Activated naive CD8-positive, alpha-beta T cell treated with anti-CD3 and anti-CD28 coated beads, Interleukin-2, amount 10 ng/mL, durations not matched to agents 7 days and 5 days (primary cell): ENCODE results near the gene NUP98. TPM values are rescaled to one million over a fixed set of nuclear protein-coding genes. Genes with fewer than 3 reads are reported as not detected.
A peak's percentile ranks its signal among the peaks of the same experiment; 100 is the strongest.
"Not testable (repeated sequence)": the region's sequence is repeated elsewhere in the genome, so short reads cannot be mapped to it uniquely, and the experiment has no call there.

Source experiments
- ATAC-seq: fragments of 150-1000 bp; cut with Tn5 transposase; one replicate; pipeline ENCODE4 v1.10.0; 2021; ENCODE audit warnings: low read depth, moderate library complexity
- POLR2A ChIA-PET: fragments of 350-600 bp; sonication (Branson Sonifier 250); formaldehyde crosslinking; loops from one replicate; lab custom pipeline; 2021; ENCODE audit warnings: antibody characterized with exemption; lab: Charles Lee
- DNase-seq: peaks from one replicate; pipeline ENCODE4 v3.0.0; 2021
- H3K27ac Mint-ChIP-seq: one replicate; pipeline ENCODE4 v1.8.0; 2022; ENCODE audit warnings: mild to moderate bottlenecking, mixed read lengths
- H3K27me3 Mint-ChIP-seq: one replicate; pipeline ENCODE4 v1.8.0; 2022; ENCODE audit warnings: mild to moderate bottlenecking, moderate library complexity, mixed read lengths
- H3K36me3 Mint-ChIP-seq: one replicate; pipeline ENCODE4 v1.8.0; 2021; ENCODE audit warnings: mild to moderate bottlenecking, mixed read lengths
- H3K4me1 Mint-ChIP-seq: one replicate; pipeline ENCODE4 v1.8.0; 2021; ENCODE audit warnings: mixed read lengths
- H3K4me3 Mint-ChIP-seq: one replicate; pipeline ENCODE4 v1.8.0; 2022; ENCODE audit warnings: mild to moderate bottlenecking, moderate library complexity, mixed read lengths
- H3K9me3 Mint-ChIP-seq: one replicate; pipeline ENCODE4 v1.8.0; 2021; ENCODE audit warnings: mixed read lengths
- total RNA-seq, 2 experiments: library from RNA; stranded (reverse); gene quantifications; one replicate each; pipeline ENCODE4 v1.2.3, GENCODE V29; 2021

Gene NUP98
- total RNA-seq, 2 experiments from 2014 or later, result 91.4 to 96.7 TPM

DNA sequence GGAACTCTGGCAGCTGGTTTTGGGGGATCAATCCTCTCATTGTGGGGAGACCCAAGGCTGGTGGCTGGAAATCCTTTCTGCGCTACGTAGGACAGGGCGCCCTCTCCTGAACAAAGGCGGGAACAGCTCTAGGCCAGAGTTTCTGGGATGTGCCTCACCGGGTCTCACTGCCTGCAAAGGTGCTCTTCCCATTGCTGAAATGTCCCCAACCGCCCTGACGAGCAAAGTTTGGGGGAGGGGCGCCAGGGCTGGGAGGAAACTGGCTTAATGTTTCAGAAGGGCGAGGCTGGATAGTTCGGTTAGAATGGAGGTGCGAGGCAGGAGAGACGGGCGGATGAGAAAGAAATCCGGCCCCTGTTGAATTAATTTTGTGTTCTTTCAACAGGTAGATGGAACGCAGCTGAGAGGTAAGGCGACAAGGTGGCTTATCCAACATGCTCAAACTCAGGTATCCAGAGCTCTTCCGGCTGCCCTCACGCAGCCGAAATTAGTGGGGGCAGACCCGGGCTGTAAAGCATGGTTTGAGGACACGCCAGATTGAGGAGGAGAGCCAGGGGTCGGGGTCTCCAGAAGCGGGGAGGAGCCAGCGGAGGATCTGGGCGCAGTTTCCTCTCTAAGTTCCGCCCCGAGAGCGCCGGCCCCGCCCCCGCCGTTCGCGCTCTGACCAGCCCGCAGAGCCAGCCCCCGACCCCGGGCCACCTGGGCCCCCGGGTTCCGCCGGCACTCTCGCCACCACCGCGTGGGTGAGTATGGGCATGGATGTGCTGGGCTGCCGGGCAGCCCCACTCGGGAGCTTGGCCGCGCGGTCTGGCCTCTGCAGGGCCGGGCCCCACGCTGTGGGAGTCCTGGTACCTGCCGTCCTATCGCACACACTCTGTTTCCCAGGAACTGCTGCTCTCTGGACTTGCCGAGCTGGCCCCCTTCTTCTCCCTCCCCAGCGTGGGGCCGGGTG lies 10.8 kb upstream of the NUP98 start, which contains the start of gene PGAP2:
Gene PGAP2 (plus strand): TSS at position 652 of the 952 bp plus-strand sequence. CDS start 2,700 bp downstream, outside the sequence.
- Mint-ChIP-seq H3K9me3 (no peaks in the 10 kb centered on the region), H3K4me1 (peaks cover 17% of the 10 kb centered on the region), H3K27me3 (no peaks in the 10 kb centered on the region), H3K27ac (peak within 1 kb of the TSS; percentile 83), H3K36me3 (no peaks in the 10 kb centered on the region), H3K4me3 (peak within 1 kb of the TSS; percentile 83)
- peak; percentile 72 for ATAC-seq
- POLR2A ChIA-PET, result interaction anchor here (0.6 to 2.3 kb wide), 10 partner anchors 10 to 287 kb away, joined by 3 to 15 read pairs (median 4); partner anchors contain the start of genes NUP98, RRM1 and STIM1
- DNase-seq, result peak; percentile 79

DNA sequence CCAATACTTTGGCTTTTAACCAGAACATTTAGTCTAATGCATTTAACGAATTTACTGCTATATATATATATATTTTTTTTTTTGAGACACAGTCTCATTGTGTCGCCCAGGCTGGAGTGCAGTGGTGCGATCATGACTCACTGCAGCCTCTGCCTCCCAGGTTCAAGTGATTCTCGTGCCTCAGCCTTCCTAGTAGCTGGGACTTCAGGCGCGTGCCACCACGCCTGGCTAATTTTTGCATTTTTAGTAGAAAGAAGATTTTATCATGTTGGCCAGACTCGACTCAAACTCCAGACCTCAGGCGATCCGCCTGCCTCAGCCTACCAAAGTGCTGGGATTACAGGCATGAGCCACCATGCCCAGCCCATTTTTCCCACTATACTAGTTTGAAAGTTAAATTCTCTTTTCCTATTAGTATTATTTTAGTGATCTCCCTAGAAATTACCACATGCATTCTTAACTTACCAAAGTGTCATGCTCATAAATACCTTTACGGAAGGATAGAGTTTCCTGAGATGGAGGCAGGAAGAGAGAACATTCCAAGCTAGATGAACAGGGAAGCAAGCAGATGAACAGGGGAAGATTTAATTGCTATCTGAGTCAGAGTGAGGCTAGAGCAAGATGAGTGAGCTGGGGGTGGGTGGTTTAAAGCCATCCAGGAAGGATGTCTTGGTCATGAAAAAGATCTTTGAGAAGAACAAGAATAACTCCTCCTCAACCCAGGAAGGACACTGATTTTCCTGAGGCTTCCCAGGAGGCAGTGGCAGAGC lies 6.6 kb upstream of the NUP98 start:
- H3K36me3 Mint-ChIP-seq, result no peaks in the 10 kb centered on the region
- POLR2A ChIA-PET, result no interaction called here
- H3K4me3 Mint-ChIP-seq, result no peak overlapping the region
- no peaks in the 10 kb centered on the region for H3K27me3 Mint-ChIP-seq
- no peak overlapping the region for H3K27ac Mint-ChIP-seq
- DNase-seq (no peak), ATAC-seq (no peak)
- H3K4me1 Mint-ChIP-seq, result peaks cover 12% of the 10 kb centered on the region
- H3K9me3 Mint-ChIP-seq, result no peaks in the 10 kb centered on the region

DNA sequence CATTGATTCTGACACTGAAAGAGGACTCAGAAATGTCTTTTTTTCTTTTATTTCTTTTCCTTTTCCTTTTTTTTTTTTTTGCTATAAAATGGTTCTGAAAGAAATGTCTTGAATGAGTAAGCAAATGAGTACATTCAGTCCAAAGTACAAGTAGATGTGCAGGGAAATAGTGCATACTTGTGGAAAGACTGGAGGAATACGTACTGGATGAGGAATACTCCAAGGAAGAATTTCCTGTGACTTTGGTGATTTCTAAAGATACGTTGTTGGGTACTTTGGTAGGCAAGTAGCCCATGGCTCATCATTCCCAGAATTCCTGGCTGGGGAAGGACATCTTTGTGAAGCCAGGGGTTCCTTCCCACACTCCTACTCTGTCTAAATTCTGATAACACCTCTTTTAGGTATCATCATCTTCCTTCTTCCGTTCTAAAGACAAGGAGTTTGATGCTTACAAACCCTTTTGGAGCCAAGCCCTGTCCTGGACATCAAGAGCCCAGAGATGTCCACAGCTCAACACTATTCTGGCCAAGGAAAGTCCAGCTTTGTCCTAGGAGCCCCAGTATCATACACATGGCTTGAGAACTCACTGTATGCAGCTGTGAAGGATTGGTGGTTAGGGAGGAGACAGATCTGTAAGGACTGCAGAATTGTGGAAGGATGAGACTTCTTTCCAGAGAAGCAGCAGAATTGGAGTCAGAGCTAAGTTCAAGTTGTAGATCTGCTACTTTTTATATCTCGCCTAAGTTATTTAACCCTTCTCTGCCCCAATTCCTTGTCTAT lies 4.8 kb upstream of the NUP98 start:
- ATAC-seq (no peak), DNase-seq (no peak)
- POLR2A ChIA-PET, result no interaction called here
- no peaks in the 10 kb centered on the region for H3K36me3 Mint-ChIP-seq
- no peaks in the 10 kb centered on the region for H3K9me3 Mint-ChIP-seq
- no peak overlapping the region for H3K4me3 Mint-ChIP-seq
- no peaks in the 10 kb centered on the region for H3K27me3 Mint-ChIP-seq
- no peak overlapping the region for H3K27ac Mint-ChIP-seq
- peaks cover 17% of the 10 kb centered on the region for H3K4me1 Mint-ChIP-seq

DNA sequence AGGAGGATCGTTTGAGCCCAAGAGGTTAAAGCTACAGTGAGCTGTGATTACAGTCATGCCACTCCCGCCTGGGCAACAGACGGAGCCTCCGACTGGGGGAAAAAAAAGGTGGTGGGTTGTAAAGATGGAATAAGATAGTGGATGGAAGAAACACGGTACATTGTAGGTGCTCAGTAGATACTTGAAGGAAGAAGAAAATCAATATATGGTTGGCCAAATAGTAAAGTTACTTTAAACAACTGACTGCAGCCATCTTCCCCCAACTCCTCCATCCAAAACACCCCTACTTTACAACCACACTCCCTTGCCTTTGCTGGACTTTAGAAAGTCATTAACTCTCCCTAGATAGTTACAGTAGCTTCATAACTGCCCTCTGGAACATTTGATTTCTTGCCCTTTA lies 2.5 kb upstream of the NUP98 start:
- H3K27me3 Mint-ChIP-seq, result no peaks in the 10 kb centered on the region
- H3K4me3 Mint-ChIP-seq, result no peak overlapping the region
- H3K9me3 Mint-ChIP-seq, result no peaks in the 10 kb centered on the region
- peaks cover 31% of the 10 kb centered on the region for H3K4me1 Mint-ChIP-seq
- DNase-seq (no peak), ATAC-seq (no peak)
- H3K36me3 Mint-ChIP-seq, result no peaks in the 10 kb centered on the region
- H3K27ac Mint-ChIP-seq, result no peak overlapping the region
- POLR2A ChIA-PET, result no interaction called here

DNA sequence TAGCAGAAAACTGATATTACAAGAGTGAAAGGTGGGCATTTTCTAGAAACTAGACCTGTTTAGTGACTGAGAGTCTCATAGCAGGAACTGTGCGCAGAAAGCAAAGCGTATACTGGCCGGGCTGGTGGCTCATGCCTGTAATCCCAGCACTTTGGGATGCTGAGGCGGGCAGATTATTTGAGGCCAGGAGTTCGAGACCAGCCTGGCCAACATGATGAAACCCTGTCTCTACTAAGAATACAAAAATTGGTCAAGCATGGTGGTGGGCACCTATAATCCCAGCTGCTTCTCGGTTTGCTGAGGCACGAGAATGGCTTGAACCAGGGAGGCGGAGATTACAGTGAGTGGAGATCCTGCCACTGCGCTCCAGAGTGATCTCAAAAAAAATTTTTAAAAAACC lies 1.8 kb upstream of the NUP98 start:
- ATAC-seq (no peak), DNase-seq (peak; percentile 11)
- Mint-ChIP-seq H3K4me3 (peak overlapping the region; percentile 93), H3K27me3 (no peaks in the 10 kb centered on the region), H3K27ac (peak overlapping the region; percentile 94), H3K4me1 (peaks cover 33% of the 10 kb centered on the region), H3K9me3 (no peaks in the 10 kb centered on the region), H3K36me3 (peaks cover 7% of the 10 kb centered on the region)
- POLR2A ChIA-PET, result interaction anchor here (1.7 to 3.3 kb wide), 2 partner anchors 38 to 56 kb away, joined by 4 to 11 read pairs; partner anchors contain the start of gene STIM1

DNA sequence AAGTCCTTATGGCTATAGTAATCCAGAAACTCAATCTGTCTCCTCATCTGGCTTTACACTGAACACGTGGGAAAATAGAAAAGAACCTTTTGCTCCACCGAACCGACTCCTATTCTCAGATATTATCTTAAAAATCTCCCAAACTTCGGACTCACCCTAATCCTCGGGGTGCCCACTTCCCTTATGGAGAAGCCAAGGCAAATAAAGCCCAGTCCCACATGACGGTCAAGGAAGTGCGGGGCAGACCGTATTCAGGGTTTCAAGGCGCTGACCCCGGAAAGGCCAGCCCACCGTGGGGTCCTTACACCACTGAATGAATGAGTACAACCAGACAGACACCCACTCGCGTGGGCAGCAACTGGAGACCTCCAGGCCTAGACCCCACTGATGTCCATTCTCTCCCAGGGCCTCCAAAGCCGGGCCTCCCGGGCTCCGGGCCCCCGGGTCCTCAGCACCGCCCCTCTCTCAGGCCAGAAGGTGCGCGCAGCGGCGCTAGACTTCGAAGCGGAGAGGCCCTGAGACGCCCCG lies 489 bp downstream of the NUP98 start:
- H3K4me1 Mint-ChIP-seq, result peaks cover 37% of the 10 kb centered on the region
- H3K36me3 Mint-ChIP-seq, result peaks cover 20% of the 10 kb centered on the region
- H3K27ac Mint-ChIP-seq, result peak overlapping the region; percentile 94
- peak overlapping the region; percentile 93 for H3K4me3 Mint-ChIP-seq
- ATAC-seq (peak; percentile 43), DNase-seq (no peak)
- POLR2A ChIA-PET, result interaction anchor here (1.0 to 3.3 kb wide), 5 partner anchors 8 to 295 kb away, joined by 3 to 15 read pairs (median 11); partner anchors contain the start of genes PGAP2 and STIM1
- H3K9me3 Mint-ChIP-seq, result no peaks in the 10 kb centered on the region
- no peaks in the 10 kb centered on the region for H3K27me3 Mint-ChIP-seq

DNA sequence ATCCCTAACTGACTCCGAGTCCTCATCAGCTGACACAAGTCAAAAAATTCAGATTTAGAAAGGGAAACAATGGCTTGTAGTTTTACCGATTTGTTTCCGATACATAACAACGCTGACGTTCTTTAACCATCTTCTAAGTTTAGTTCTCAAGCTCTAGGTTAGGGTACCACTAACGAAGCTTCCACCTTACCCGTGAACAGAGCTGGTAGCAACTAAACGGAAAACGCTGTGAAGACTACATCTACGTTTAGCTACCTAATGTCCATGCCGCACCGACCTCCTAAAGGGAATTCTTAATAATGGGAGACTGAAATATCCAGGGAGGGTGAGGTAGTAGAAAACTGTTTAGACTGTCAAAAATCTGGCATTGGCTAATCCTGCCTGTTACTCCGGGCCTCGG lies 1.0 kb downstream of the NUP98 start:
- no peaks in the 10 kb centered on the region for H3K9me3 Mint-ChIP-seq
- POLR2A ChIA-PET, result interaction anchor here (1.0 to 3.3 kb wide), 5 partner anchors 8 to 295 kb away, joined by 3 to 15 read pairs (median 3); partner anchors contain the start of gene STIM1
- H3K27me3 Mint-ChIP-seq, result no peaks in the 10 kb centered on the region
- peaks cover 20% of the 10 kb centered on the region for H3K36me3 Mint-ChIP-seq
- peak overlapping the region; percentile 93 for H3K4me3 Mint-ChIP-seq
- ATAC-seq, result no peak
- peaks cover 37% of the 10 kb centered on the region for H3K4me1 Mint-ChIP-seq
- H3K27ac Mint-ChIP-seq, result peak overlapping the region; percentile 94
- peak; percentile 0 for DNase-seq

DNA sequence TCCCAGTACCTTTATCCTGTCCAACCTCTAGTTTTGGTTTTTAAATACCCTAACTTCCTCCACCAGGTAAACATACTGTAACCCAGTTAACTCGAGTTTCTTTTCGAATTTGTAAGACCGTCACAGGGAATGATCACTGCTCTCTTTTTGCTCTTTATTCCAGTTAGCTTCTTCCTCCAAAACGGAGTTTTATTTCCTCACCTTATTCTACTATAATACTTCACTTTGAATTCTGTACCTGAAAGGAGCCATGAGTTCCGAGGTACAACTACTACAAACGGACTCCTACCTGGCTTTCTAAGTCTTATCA lies 1.4 kb downstream of the NUP98 start:
- H3K9me3 Mint-ChIP-seq, result no peaks in the 10 kb centered on the region
- peak overlapping the region; percentile 94 for H3K27ac Mint-ChIP-seq
- DNase-seq (no peak), ATAC-seq (no peak)
- peaks cover 20% of the 10 kb centered on the region for H3K36me3 Mint-ChIP-seq
- H3K4me1 Mint-ChIP-seq, result peaks cover 37% of the 10 kb centered on the region
- POLR2A ChIA-PET, result interaction anchor here (1.2 to 3.3 kb wide), 3 partner anchors 11 to 59 kb away, joined by 3 to 15 read pairs (median 11); partner anchors contain the start of gene STIM1
- H3K27me3 Mint-ChIP-seq, result no peaks in the 10 kb centered on the region
- H3K4me3 Mint-ChIP-seq, result peak overlapping the region; percentile 93

DNA sequence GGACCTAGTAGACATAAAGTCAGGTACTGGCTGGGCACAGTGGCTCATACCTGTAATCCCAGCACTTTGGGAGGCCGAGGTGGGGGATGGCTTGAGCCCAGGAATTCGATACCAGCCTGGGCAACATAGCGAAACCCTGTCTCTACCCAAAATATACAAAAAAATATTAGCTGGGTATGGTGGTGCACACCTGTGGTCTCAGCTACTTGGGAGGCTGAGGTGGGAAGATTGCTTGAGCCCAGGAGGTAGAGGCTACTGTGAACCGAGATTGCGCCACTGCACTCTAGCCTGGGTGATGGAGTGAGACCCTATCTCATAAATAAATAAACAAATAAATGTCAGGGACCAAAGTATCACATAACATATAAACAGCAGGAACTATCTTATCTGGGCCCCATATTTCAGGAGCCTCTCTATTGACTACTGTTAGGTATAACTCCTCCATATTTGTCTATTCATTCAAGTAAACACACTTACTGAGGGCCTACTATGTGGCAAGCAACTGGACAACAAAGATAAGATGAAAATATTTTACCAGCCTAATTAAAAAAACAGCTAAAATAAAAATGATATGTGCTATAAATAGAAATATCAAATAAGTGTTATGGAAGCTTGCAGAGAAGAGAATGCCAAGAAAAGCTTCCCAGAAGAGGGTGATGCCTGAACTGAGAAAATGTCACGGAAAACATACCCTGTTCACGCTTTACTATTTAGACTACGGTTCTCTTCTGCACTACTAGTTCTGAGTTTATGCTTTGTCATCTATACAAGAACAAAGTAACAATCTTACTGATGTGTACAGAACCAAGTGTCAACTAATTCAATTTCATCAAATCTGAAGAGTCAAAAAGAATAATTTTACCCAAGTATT lies 2.0 kb downstream of the NUP98 start:
- peak overlapping the region; percentile 93 for H3K4me3 Mint-ChIP-seq
- peak overlapping the region; percentile 94 for H3K27ac Mint-ChIP-seq
- no peaks in the 10 kb centered on the region for H3K27me3 Mint-ChIP-seq
- H3K4me1 Mint-ChIP-seq, result peaks cover 42% of the 10 kb centered on the region
- H3K36me3 Mint-ChIP-seq, result peaks cover 21% of the 10 kb centered on the region
- ATAC-seq, result no peak
- H3K9me3 Mint-ChIP-seq, result no peaks in the 10 kb centered on the region
- POLR2A ChIA-PET, result interaction anchor here (1.2 to 3.0 kb wide), 2 partner anchors 10 to 45 kb away, joined by 3 to 15 read pairs; no protein-coding TSS in a partner anchor
- DNase-seq, result no peak

DNA sequence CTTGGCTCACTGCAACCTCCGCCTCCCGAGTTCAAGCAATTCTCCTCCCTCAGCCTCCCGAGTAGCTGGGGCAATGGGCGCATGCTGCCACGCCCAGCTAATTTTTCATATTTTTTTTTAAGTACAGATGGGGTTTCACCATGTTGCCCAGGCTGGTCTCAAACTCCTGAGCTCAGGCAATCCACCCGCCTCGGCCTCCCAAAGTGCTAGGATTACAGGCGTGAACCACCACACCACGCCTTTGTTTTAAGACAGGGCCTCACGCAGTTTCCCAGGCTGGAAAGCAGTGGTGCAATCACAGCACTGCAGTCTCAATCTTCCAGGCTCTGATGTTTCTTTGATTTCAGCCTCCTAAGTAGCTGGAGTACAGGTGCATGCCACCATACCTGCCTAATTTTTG lies 3.0 kb downstream of the NUP98 start:
- not testable (repeated sequence) for H3K9me3 Mint-ChIP-seq, H3K27me3 Mint-ChIP-seq, ATAC-seq, DNase-seq, H3K27ac Mint-ChIP-seq, H3K4me3 Mint-ChIP-seq
- POLR2A ChIA-PET, result interaction anchor here (3.0 kb wide), 1 partner anchor 9 kb away, joined by 15 read pairs; no protein-coding TSS in a partner anchor
- H3K4me1 Mint-ChIP-seq, result peaks cover 45% of the 10 kb centered on the region
- H3K36me3 Mint-ChIP-seq, result peaks cover 22% of the 10 kb centered on the region

DNA sequence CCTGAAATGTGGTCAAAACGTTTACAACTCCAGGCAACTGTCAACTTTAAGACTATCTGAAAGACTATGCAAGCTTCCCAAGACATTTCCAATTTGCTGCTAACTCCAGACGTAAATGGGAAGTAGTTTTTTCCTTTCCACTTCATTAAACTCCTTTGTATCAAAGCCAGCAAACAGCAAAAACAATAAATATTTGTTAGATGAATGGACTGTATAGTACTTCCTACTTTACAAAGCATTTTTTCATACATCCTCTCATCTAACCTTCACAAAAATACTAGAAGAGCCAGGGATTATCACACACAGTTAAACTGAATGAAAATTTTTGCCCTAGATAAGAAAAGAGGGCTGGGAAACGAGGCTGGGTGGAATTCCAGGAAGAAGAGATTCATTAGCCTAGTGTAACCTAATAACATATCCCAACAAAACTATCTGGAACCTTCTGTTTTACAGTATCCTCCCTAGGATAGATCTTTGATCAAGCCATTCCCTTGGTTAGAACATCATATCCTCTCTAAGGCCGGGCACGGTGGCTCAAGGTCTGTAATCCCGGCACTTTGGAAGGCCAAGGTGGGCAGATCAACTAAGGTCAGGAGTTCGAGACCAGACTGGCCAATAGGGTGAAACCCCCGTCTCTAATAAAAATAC lies 10.4 kb downstream of the NUP98 start:
- ATAC-seq (no peak), DNase-seq (no peak)
- H3K9me3 Mint-ChIP-seq, result no peaks in the 10 kb centered on the region
- POLR2A ChIA-PET, result no interaction called here
- peaks cover 18% of the 10 kb centered on the region for H3K36me3 Mint-ChIP-seq
- H3K4me1 Mint-ChIP-seq, result peaks cover 52% of the 10 kb centered on the region
- H3K27ac Mint-ChIP-seq, result peak overlapping the region; percentile 44
- H3K4me3 Mint-ChIP-seq, result peak overlapping the region; percentile 20
- H3K27me3 Mint-ChIP-seq, result no peaks in the 10 kb centered on the region
